Thoracic aorta (tissue), 2 donors: Measurements from ENCODE around the gene VAT1L. TPM values are rescaled to one million over a fixed set of nuclear protein-coding genes. Genes with fewer than 3 reads are reported as not detected.

Experiments
- ATAC-seq: fragments of 150-250 bp; one replicate; pipeline ENCODE4 v1.8.0; 2017; ENCODE audit warnings: low read depth; ENCODE audit not compliant: insufficient number of reproducible peaks, low FRiP score
- DNase-seq: peaks from one replicate; pipeline ENCODE4 v3.0.0-alpha.2; 2020; ENCODE audit warnings: low spot score
- H3K27ac ChIP-seq, 2 donors: fragments of 200-600 bp; sonication (generic); 1 replicate in 1 of 2; 2 replicates in 1 of 2; pipeline ENCODE4 v1.5.1; 2016; ENCODE audit warnings: mild to moderate bottlenecking in 2 of 2, moderate library complexity in 2 of 2
- H3K27me3 ChIP-seq: fragments of 200-600 bp; sonication (generic); replicated peaks from 2 replicates; pipeline ENCODE4 v1.6.0; 2016; ENCODE audit warnings: mild to moderate bottlenecking; ENCODE audit not compliant: insufficient read depth
- H3K36me3 ChIP-seq: fragments of 200-600 bp; sonication (generic); one replicate; pipeline ENCODE4 v1.5.1; 2016
- H3K4me1 ChIP-seq, 2 donors: fragments of 200-600 bp; sonication (generic); 1 replicate in 1 of 2; 2 replicates in 1 of 2; pipeline versions ENCODE4 v1.5.1 to v1.6.0; 2016; ENCODE audit warnings: low read depth in 2 of 2, mild to moderate bottlenecking in 1 of 2; ENCODE audit not compliant: control insufficient read depth in 1 of 2
- H3K4me3 ChIP-seq: fragments of 200-600 bp; sonication (generic); 2 replicates; pipeline ENCODE4 v1.5.1; 2016; ENCODE audit warnings: mild to moderate bottlenecking
- H3K9me3 ChIP-seq: fragments of 200-600 bp; sonication (generic); 2 replicates; pipeline ENCODE4 v1.5.1; 2016
- CTCF ChIP-seq: fragments of 200-600 bp; sonication (generic); IDR thresholded peaks from one replicate; pipeline ENCODE4 v1.5.1; 2019; ENCODE audit warnings: antibody characterized with exemption
- total RNA-seq, 2 donors: library from RNA; depleted of rRNA; stranded (reverse); fragments of >200 nt; gene quantifications; one replicate each; pipeline versions ENCODE4 v1.1.0 to v1.2.3, GENCODE V29; 2016

Gene VAT1L
- total RNA-seq, 2 donors from 2014 or later, result 10.4 to 27.1 TPM

DNA sequence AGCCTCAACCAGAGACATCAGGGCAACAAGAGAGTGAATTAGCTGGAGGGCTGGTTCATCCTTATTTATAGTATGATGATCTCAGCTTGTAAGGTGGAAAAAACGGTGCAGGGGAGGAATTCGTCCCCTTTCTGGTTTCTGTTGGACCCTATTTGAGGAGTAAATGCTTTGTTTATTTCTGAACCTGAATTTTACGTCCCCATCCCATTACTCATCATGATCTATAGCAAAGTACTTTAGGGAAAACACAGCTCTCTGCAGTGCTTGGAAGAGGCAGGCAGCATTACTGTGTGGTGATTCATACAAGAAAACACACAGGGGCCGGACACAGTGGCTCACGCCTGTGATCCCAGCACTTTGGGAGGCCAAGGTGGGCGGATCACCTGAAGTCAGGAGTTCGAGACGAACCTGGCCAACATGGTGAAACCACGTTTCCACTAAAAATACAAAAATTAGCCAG, 8.0 kb upstream of the VAT1L start:
- Histone ChIP-seq H3K4me3 (no peak overlapping the region), H3K9me3 (no peaks in the 10 kb centered on the region), H3K27me3 (no peaks in the 10 kb centered on the region), H3K36me3 (no peaks in the 10 kb centered on the region), H3K4me1 (peaks cover 0 to 7% of the 10 kb centered on the region in 2 donors), H3K27ac (peak overlapping the region in 1 of 2 donors; percentile 48)
- DNase-seq (no peak), ATAC-seq (peak; percentile 73)
- no peak for TF ChIP-seq CTCF

GRCh38 chr16:77781091-77781490, 7.3 kb upstream of the VAT1L start:
- TF ChIP-seq CTCF, result no peak
- no peak overlapping the region for H3K4me3 ChIP-seq
- DNase-seq (no peak), ATAC-seq (no peak)
- H3K36me3 ChIP-seq, result no peaks in the 10 kb centered on the region
- peaks cover 0 to 7% of the 10 kb centered on the region in 2 donors for H3K4me1 ChIP-seq
- H3K27me3 ChIP-seq, result no peaks in the 10 kb centered on the region
- no peaks in the 10 kb centered on the region for H3K9me3 ChIP-seq
- H3K27ac ChIP-seq, result no peak overlapping the region

DNA sequence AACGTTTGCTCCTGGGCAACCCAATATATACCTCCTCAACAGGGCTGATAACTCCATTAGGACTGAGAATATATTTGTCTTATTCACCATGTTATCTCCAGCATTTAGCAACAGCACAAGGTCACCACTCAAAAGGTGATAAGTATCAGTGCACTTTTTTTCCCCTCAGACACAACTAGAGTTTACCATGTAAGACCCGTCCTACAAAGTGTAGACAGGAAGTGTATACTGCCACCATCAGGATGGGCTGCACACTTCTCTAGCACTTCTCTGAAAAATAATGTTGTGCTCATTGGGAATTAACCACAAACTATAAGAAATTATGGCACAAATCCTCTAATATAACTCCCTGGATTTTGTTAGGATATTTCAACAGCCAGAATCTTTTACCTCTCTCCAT, 5.7 kb upstream of the VAT1L start:
- no peak overlapping the region for H3K4me3 ChIP-seq
- peaks cover 0 to 8% of the 10 kb centered on the region in 2 donors for H3K4me1 ChIP-seq
- DNase-seq (no peak), ATAC-seq (no peak)
- H3K36me3 ChIP-seq, result no peaks in the 10 kb centered on the region
- H3K27ac ChIP-seq, result no peak overlapping the region
- no peaks in the 10 kb centered on the region for H3K9me3 ChIP-seq
- H3K27me3 ChIP-seq, result no peaks in the 10 kb centered on the region
- TF ChIP-seq CTCF, result no peak

- H3K4me1 ChIP-seq, result peaks cover 2 to 24% of the 10 kb centered on the region in 2 donors
- ATAC-seq (no peak), DNase-seq (no peak)
- H3K9me3 ChIP-seq, result no peaks in the 10 kb centered on the region
- H3K4me3 ChIP-seq, result no peak overlapping the region
- peak; percentile 22 for TF ChIP-seq CTCF
- H3K27ac ChIP-seq, result no peak overlapping the region
- no peaks in the 10 kb centered on the region for H3K36me3 ChIP-seq
- no peaks in the 10 kb centered on the region for H3K27me3 ChIP-seq
These were observed 3.7 kb upstream of the VAT1L start for GRCh38 chr16:77784441-77785372.

DNA sequence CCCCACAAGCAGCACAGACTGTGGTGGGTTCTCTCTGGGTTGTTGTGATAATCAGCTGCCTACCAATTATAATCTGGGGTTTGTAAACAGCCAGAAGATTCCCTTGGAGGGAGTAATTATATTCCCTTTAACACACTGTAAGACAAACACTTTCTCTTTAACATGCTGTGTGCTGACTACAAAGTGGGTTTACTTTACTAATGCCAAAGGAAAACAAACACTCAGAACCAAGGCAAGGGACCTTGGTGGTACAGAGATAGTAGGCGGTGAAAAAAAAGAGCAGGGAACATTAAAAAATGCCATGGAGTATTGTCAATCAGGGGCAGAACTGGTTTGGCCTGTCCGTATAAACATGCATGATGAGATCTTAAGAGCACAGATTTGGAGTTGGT, 3.0 kb upstream of the VAT1L start:
- no peak overlapping the region for H3K27ac ChIP-seq
- TF ChIP-seq CTCF, result no peak
- no peaks in the 10 kb centered on the region for H3K27me3 ChIP-seq
- H3K4me1 ChIP-seq, result peaks cover 2 to 24% of the 10 kb centered on the region in 2 donors
- ATAC-seq, result no peak
- H3K36me3 ChIP-seq, result no peaks in the 10 kb centered on the region
- no peak for DNase-seq
- H3K4me3 ChIP-seq, result no peak overlapping the region
- H3K9me3 ChIP-seq, result no peaks in the 10 kb centered on the region
